NCI-H526 treated with DMSO at 0.1 percent for 48 hours (cell line): ENCODE results near the gene GZF1.

Experiments used
- DNase-seq: peaks from one replicate; lab custom pipeline; 2025; lab: John Stamatoyannopoulos, UW

GZF1 gene

GRCh38 chr20:23361476-23362391 is at the start of gene GZF1:
Gene GZF1 (plus strand): TSS chr20:23362182. CDS start chr20:23364384, 2,202 bp downstream.
- peak; percentile 94 for DNase-seq

- no peak for DNase-seq
These were observed 48.7 kb upstream of the GZF1 start for GRCh38 chr20:23313271-23313670.

- DNase-seq, result no peak
These were observed 47.3 kb upstream of the GZF1 start for GRCh38 chr20:23314699-23315098.

GRCh38 chr20:23315099-23315498 is 46.9 kb upstream of the GZF1 start:
- DNase-seq, result no peak

- no peak for DNase-seq
These were observed 45.4 kb upstream of the GZF1 start for GRCh38 chr20:23316626-23317025.

GRCh38 chr20:23317081-23317480 is 44.9 kb upstream of the GZF1 start:
- DNase-seq, result no peak

- DNase-seq, result no peak
These were observed 43.6 kb upstream of the GZF1 start for GRCh38 chr20:23318347-23318746.

GRCh38 chr20:23320317-23320716 is 41.7 kb upstream of the GZF1 start:
- DNase-seq, result no peak

GRCh38 chr20:23325107-23325506 is 36.9 kb upstream of the GZF1 start:
- DNase-seq, result no peak

GRCh38 chr20:23326774-23327173 is 35.2 kb upstream of the GZF1 start:
- no peak for DNase-seq

- no peak for DNase-seq
These were observed 34.2 kb upstream of the GZF1 start for GRCh38 chr20:23327617-23328333.

- no peak for DNase-seq
These were observed 30.3 kb upstream of the GZF1 start for GRCh38 chr20:23331450-23332350.

GRCh38 chr20:23332467-23332866 is 29.5 kb upstream of the GZF1 start:
- DNase-seq, result no peak

- DNase-seq, result no peak
These were observed 27.9 kb upstream of the GZF1 start for GRCh38 chr20:23334111-23334510.

GRCh38 chr20:23335521-23335920 is 26.5 kb upstream of the GZF1 start:
- no peak for DNase-seq

- no peak for DNase-seq
These were observed 25.5 kb upstream of the GZF1 start for GRCh38 chr20:23336476-23336875.

- DNase-seq, result no peak
These were observed 24.7 kb upstream of the GZF1 start for GRCh38 chr20:23337312-23337711.

GRCh38 chr20:23339986-23340385 is 22.0 kb upstream of the GZF1 start:
- DNase-seq, result no peak

GRCh38 chr20:23340524-23340923 is 21.5 kb upstream of the GZF1 start:
- peak; percentile 15 for DNase-seq

- no peak for DNase-seq
These were observed 20.9 kb upstream of the GZF1 start for GRCh38 chr20:23341073-23341472.

- DNase-seq, result no peak
These were observed 18.4 kb upstream of the GZF1 start for GRCh38 chr20:23343590-23343989.

GRCh38 chr20:23344336-23344735 is 17.6 kb upstream of the GZF1 start:
- DNase-seq, result no peak
